ENCODE results near the gene CNOT6.

DNA sequence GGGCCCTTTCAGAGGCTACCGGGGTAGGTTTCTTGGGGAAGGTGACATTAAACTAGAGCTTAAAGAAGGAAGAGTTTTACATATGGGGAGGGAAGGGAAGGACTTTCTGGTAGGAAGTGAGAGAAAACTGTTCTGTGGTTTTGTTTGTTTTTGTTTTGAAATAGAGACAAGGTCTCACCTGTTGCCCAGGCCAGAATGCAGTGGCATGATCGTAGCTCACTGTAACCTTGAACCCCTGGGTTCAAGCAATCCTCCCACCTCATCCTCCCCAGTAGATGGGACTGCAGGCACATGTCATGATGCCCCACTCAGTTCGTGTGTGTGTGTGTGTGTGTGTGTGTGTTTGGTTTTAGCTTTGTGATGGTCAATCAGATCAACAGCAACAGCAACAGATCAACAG is 37.4 kb upstream of the CNOT6 start:
- no peak for TF ChIP-seq EZH2 (IDR thresholded peaks at IDR 0.05; ENCODE audit: borderline replicate concordance, low read length)
- TF ChIP-seq, protein P1, sequence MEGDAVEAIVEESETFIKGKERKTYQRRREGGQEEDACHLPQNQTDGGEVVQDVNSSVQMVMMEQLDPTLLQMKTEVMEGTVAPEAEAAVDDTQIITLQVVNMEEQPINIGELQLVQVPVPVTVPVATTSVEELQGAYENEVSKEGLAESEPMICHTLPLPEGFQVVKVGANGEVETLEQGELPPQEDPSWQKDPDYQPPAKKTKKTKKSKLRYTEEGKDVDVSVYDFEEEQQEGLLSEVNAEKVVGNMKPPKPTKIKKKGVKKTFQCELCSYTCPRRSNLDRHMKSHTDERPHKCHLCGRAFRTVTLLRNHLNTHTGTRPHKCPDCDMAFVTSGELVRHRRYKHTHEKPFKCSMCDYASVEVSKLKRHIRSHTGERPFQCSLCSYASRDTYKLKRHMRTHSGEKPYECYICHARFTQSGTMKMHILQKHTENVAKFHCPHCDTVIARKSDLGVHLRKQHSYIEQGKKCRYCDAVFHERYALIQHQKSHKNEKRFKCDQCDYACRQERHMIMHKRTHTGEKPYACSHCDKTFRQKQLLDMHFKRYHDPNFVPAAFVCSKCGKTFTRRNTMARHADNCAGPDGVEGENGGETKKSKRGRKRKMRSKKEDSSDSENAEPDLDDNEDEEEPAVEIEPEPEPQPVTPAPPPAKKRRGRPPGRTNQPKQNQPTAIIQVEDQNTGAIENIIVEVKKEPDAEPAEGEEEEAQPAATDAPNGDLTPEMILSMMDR (conservative IDR thresholded peaks at IDR 0.05 in 1 of 2, IDR thresholded peaks at IDR 0.05 in 1 of 2; ENCODE audit: extremely low read depth in 1 of 2, insufficient read depth in 1 of 2, low read depth in 1 of 2, low read length in 2 of 2): no peak

Data from mammary epithelial cell (primary cell).